Keratinocyte (primary cell): ENCODE results near the gene TRDN. TPM values are rescaled to one million over a fixed set of nuclear protein-coding genes. Genes with fewer than 3 reads are reported as not detected.

ENCODE experiments used
- DNase-seq: peaks from one replicate; pipeline ENCODE4 v3.0.0-alpha.2; 2011; ENCODE audit warnings: low read depth, missing footprints, low spot score
- FAIRE-seq: peaks from 2 replicates; lab custom pipeline; 2011; peaks lifted over from hg19 to GRCh38; lab: Jason Lieb, UNC
- H2AFZ ChIP-seq: 2 replicates; pipeline ENCODE4 v1.6.0; 2012; ENCODE audit warnings: low read length, control low read depth, inconsistent platforms; ENCODE audit not compliant: control insufficient read depth
- H3K27ac ChIP-seq: 2 replicates; pipeline ENCODE4 v1.5.1; 2011; ENCODE audit warnings: low read length; ENCODE audit not compliant: control insufficient read depth, insufficient read depth
- H3K27me3 ChIP-seq: 3 replicates; pipeline ENCODE4 v1.6.0; 2011; ENCODE audit warnings: low read length; ENCODE audit not compliant: control insufficient read depth, insufficient read depth; ENCODE audit errors: extremely low read depth
- H3K36me3 ChIP-seq, 2 experiments: 2 replicates in 1 of 2; 3 replicates in 1 of 2; pipeline ENCODE4 v1.5.1; 2011; ENCODE audit warnings: low read length in 2 of 2, mild to moderate bottlenecking in 1 of 2; ENCODE audit not compliant: control insufficient read depth in 2 of 2, insufficient read depth in 2 of 2; ENCODE audit errors: extremely low read depth in 1 of 2
- H3K4me1 ChIP-seq: 3 replicates; pipeline ENCODE4 v1.5.1; 2011; ENCODE audit warnings: low read length; ENCODE audit not compliant: control insufficient read depth, insufficient read depth; ENCODE audit errors: extremely low read depth
- H3K4me2 ChIP-seq: 3 replicates; pipeline ENCODE4 v1.6.0; 2011; ENCODE audit warnings: low read depth, low read length; ENCODE audit not compliant: control insufficient read depth, insufficient read depth; ENCODE audit errors: extremely low read depth
- H3K4me3 ChIP-seq, 3 experiments: fragments of 200-600 bp in 1 of 3; sonication (generic) in 1 of 3; 2 replicates in 2 of 3; 3 replicates in 1 of 3; pipeline ENCODE4 v1.5.1; 2011 to 2016; ENCODE audit warnings: low read length in 3 of 3, mild to moderate bottlenecking in 3 of 3, control low read depth in 2 of 3, inconsistent platforms in 1 of 3, low read depth in 1 of 3, mixed read lengths in 1 of 3, mixed run types in 1 of 3, moderate library complexity in 1 of 3; ENCODE audit not compliant: control insufficient read depth in 2 of 3, insufficient read depth in 2 of 3; ENCODE audit errors: extremely low read depth in 1 of 3
- H3K79me2 ChIP-seq: 2 replicates; pipeline ENCODE4 v1.6.0; 2012; ENCODE audit warnings: low read length; ENCODE audit not compliant: control insufficient read depth, insufficient read depth
- H3K9ac ChIP-seq: 3 replicates; pipeline ENCODE4 v1.6.0; 2011; ENCODE audit warnings: low read length; ENCODE audit not compliant: control insufficient read depth, insufficient read depth; ENCODE audit errors: extremely low read depth
- H3K9me1 ChIP-seq: 3 replicates; pipeline ENCODE4 v1.6.0; 2011; ENCODE audit warnings: low read length; ENCODE audit not compliant: control insufficient read depth, insufficient read depth; ENCODE audit errors: extremely low read depth
- H3K9me3 ChIP-seq: 2 replicates; pipeline ENCODE4 v1.5.1; 2012; ENCODE audit warnings: low read depth, low read length; ENCODE audit not compliant: control insufficient read depth
- H4K20me1 ChIP-seq: 3 replicates; pipeline ENCODE4 v1.6.0; 2011; ENCODE audit warnings: low read length; ENCODE audit not compliant: control insufficient read depth, insufficient read depth; ENCODE audit errors: extremely low read depth
- EZH2 ChIP-seq: IDR thresholded peaks from one replicate; pipeline ENCODE4 v1.6.1; 2012; ENCODE audit warnings: inconsistent platforms, mild to moderate bottlenecking, low read length, moderate library complexity
- dilution Hi-C: fragments of 300-500 bp; cut with MboI; formaldehyde crosslinking; loops from one replicate; pipeline ENCODE4 v1.7.0; 2020; ENCODE audit warnings: low sequenced_read_pairs; ENCODE audit not compliant: extremely low pct_ligation_motif_present
- polyA plus RNA-seq, 5 experiments: library from polyadenylated mRNA; depleted of rRNA in 3 of 5; stranded (reverse) in 3 of 5; stranded (forward) in 1 of 5; unstranded in 1 of 5; fragments of >200 nt; gene quantifications; 1 replicate in 1 of 5; 2 replicates in 3 of 5; 3 replicates in 1 of 5; pipeline versions ENCODE4 v1.2.1 to v1.2.3, GENCODE V29; 2011 to 2012; ENCODE audit warnings: missing spikeins in 2 of 5, low read depth in 1 of 5, low replicate concordance in 1 of 5
- TF ChIP-seq, protein P1 (sequence below), 3 experiments: IDR thresholded peaks in 1 of 3; conservative IDR thresholded peaks in 1 of 3; optimal IDR thresholded peaks in 1 of 3; 2 replicates in 2 of 3; 3 replicates in 1 of 3; pipeline versions ENCODE3 to v1.5.1; 2011; ENCODE audit warnings: low read length in 3 of 3, mild to moderate bottlenecking in 3 of 3, moderate library complexity in 2 of 3, control low read depth in 1 of 3, inconsistent platforms in 1 of 3; ENCODE audit not compliant: insufficient read depth in 2 of 3; ENCODE audit errors: extremely low read depth in 1 of 3

TRDN gene
- polyA plus RNA-seq, 1 donor (not counting 4 experiments of a cell fraction or from before 2014, with no cell fraction given), result not detected

GRCh38 chr6:123616942-123617341, 19.8 kb downstream of the TRDN start:
- Histone ChIP-seq H3K27ac (no peak overlapping the region), H3K4me3 (no peak overlapping the region), H3K9me3 (no peaks in the 10 kb centered on the region), H4K20me1 (no peaks in the 10 kb centered on the region), H3K4me1 (no peaks in the 10 kb centered on the region), H3K4me2 (no peak overlapping the region), H3K27me3 (no peaks in the 10 kb centered on the region), H3K79me2 (no peaks in the 10 kb centered on the region), H3K36me3 (no peaks in the 10 kb centered on the region), H3K9ac (no peak overlapping the region), H2AFZ (no peak overlapping the region), H3K9me1 (no peaks in the 10 kb centered on the region)
- dilution Hi-C loops, result no loop called here
- FAIRE-seq, result no peak
- TF ChIP-seq EZH2, result no peak
- no peak for DNase-seq

DNA sequence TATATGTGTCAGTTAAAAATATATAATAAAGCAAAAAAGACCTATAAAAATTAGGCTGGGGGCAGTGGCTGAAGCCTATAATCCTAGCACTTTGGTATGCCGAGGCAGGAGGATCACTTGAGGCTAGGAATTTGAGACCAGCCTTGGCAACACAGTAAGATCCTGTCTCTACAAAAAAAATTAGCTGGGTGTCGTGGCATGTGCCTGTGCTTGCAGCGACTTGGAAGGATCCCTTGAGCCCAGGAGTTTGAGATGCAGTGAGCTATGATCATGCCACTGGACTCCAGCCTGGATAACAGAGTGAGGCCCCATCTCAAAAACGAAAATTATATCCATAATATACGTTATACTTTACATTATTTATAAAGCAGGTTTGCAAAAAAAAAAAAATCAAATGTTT, 20.7 kb downstream of the TRDN start:
- DNase-seq (no peak), FAIRE-seq (no peak)
- dilution Hi-C loops, result no loop called here

More for the DNA sequence above, 20.7 kb downstream of the TRDN start:
- no peak overlapping the region for H3K4me2 ChIP-seq
- no peak overlapping the region for H3K9ac ChIP-seq
- H3K4me1 ChIP-seq, result no peaks in the 10 kb centered on the region
- H3K27ac ChIP-seq, result no peak overlapping the region
- no peak overlapping the region for H2AFZ ChIP-seq
- no peaks in the 10 kb centered on the region for H3K9me1 ChIP-seq
- no peak overlapping the region for H3K4me3 ChIP-seq
- no peaks in the 10 kb centered on the region for H4K20me1 ChIP-seq
- no peaks in the 10 kb centered on the region for H3K9me3 ChIP-seq
- H3K27me3 ChIP-seq, result no peaks in the 10 kb centered on the region
- no peaks in the 10 kb centered on the region for H3K36me3 ChIP-seq
- H3K79me2 ChIP-seq, result no peaks in the 10 kb centered on the region
- TF ChIP-seq, protein P1, sequence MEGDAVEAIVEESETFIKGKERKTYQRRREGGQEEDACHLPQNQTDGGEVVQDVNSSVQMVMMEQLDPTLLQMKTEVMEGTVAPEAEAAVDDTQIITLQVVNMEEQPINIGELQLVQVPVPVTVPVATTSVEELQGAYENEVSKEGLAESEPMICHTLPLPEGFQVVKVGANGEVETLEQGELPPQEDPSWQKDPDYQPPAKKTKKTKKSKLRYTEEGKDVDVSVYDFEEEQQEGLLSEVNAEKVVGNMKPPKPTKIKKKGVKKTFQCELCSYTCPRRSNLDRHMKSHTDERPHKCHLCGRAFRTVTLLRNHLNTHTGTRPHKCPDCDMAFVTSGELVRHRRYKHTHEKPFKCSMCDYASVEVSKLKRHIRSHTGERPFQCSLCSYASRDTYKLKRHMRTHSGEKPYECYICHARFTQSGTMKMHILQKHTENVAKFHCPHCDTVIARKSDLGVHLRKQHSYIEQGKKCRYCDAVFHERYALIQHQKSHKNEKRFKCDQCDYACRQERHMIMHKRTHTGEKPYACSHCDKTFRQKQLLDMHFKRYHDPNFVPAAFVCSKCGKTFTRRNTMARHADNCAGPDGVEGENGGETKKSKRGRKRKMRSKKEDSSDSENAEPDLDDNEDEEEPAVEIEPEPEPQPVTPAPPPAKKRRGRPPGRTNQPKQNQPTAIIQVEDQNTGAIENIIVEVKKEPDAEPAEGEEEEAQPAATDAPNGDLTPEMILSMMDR (optimal IDR thresholded peaks at IDR 0.05 in 1 of 3, IDR thresholded peaks at IDR 0.05 in 1 of 3, conservative IDR thresholded peaks at IDR 0.05 in 1 of 3; ENCODE audit: extremely low read depth in 1 of 3, insufficient read depth in 2 of 3, low read length in 3 of 3), result no peak
- TF ChIP-seq EZH2, result no peak
